Neural cell (in vitro differentiated cells): Measurements from ENCODE around the gene CLEC16A. TPM values are rescaled to one million over a fixed set of nuclear protein-coding genes. Genes with fewer than 3 reads are reported as not detected.

ENCODE experiments used
- H2AFZ ChIP-seq: fragments of 200-600, 300-800 bp; sonication (generic), shearing (Covaris generic); 2 replicates; pipeline ENCODE4 v1.6.0; 2014; ENCODE audit warnings: low read depth, mild to moderate bottlenecking, antibody characterized with exemption, low read length, moderate library complexity
- H3F3A ChIP-seq: fragments of 200-600 bp; shearing (Covaris generic); 2 replicates; pipeline ENCODE4 v1.6.1; 2016; ENCODE audit warnings: mild to moderate bottlenecking, moderate library complexity, mixed read lengths, antibody characterized with exemption, low read length; ENCODE audit not compliant: insufficient read depth, poor library complexity, severe bottlenecking
- H3K27ac ChIP-seq: fragments of 200-600, 300-800 bp; sonication (generic), shearing (Covaris generic); 2 replicates; pipeline ENCODE4 v1.5.1; 2014; ENCODE audit warnings: mild to moderate bottlenecking, low read length, moderate library complexity
- H3K27me3 ChIP-seq: fragments of 300-800, 200-600 bp; sonication (generic), shearing (Covaris generic); 2 replicates; pipeline ENCODE4 v1.6.0; 2014; ENCODE audit warnings: mild to moderate bottlenecking, low read depth, low read length, moderate library complexity; ENCODE audit not compliant: insufficient read depth
- H3K36me3 ChIP-seq: fragments of 300-800, 200-600 bp; sonication (generic), shearing (Covaris generic); 2 replicates; pipeline ENCODE4 v1.5.1; 2014; ENCODE audit warnings: mild to moderate bottlenecking, antibody characterized with exemption, low read length, moderate library complexity; ENCODE audit not compliant: insufficient read depth
- H3K4me2 ChIP-seq: fragments of 300-800, 200-600 bp; sonication (generic), shearing (Covaris generic); 2 replicates; pipeline ENCODE4 v1.6.0; 2014; ENCODE audit warnings: mild to moderate bottlenecking, low read length
- H3K4me3 ChIP-seq: fragments of 300-800, 200-600 bp; sonication (generic), shearing (Covaris generic); 2 replicates; pipeline ENCODE4 v1.5.1; 2014; ENCODE audit warnings: mild to moderate bottlenecking, low read length, moderate library complexity
- H3K79me2 ChIP-seq: fragments of 200-600 bp; shearing (Covaris generic); replicated peaks from 2 replicates; pipeline ENCODE4 v1.6.0; 2014; ENCODE audit warnings: mild to moderate bottlenecking, low read length, moderate library complexity; ENCODE audit not compliant: insufficient read depth
- H3K9ac ChIP-seq: fragments of 300-800, 200-600 bp; sonication (generic), shearing (Covaris generic); 2 replicates; pipeline ENCODE4 v1.6.1; 2016; ENCODE audit warnings: mild to moderate bottlenecking, low read length, mixed read lengths
- H3K9me2 ChIP-seq: fragments of 200-600 bp; shearing (Covaris generic); 2 replicates; pipeline ENCODE4 v1.6.1; 2016; ENCODE audit warnings: mild to moderate bottlenecking, low read length, mixed read lengths; ENCODE audit not compliant: insufficient read depth
- H3K9me3 ChIP-seq: fragments of 200-600, 300-800 bp; sonication (generic), shearing (Covaris generic); 2 replicates; pipeline ENCODE4 v1.6.1; 2016; ENCODE audit warnings: mild to moderate bottlenecking, mixed run types, low read length, moderate library complexity, mixed read lengths
- H4K20me1 ChIP-seq: fragments of 200-600 bp; shearing (Covaris generic); 2 replicates; pipeline ENCODE4 v1.6.1; 2016; ENCODE audit warnings: mild to moderate bottlenecking, mixed run types; ENCODE audit not compliant: insufficient read depth
- EP300 ChIP-seq: fragments of 450-650 bp; conservative IDR thresholded peaks from 2 replicates; pipeline ENCODE4 v1.6.1; 2014; ENCODE audit warnings: antibody characterized with exemption, mild to moderate bottlenecking, moderate library complexity; ENCODE audit not compliant: poor library complexity, severe bottlenecking
- RAD21 ChIP-seq: fragments of 450-650 bp; conservative IDR thresholded peaks from 2 replicates; pipeline ENCODE4 v1.6.1; 2014; ENCODE audit warnings: antibody characterized with exemption, mild to moderate bottlenecking, moderate library complexity
- SMC3 ChIP-seq: fragments of 450-650 bp; conservative IDR thresholded peaks from 2 replicates; pipeline ENCODE4 v1.6.1; 2014; ENCODE audit warnings: antibody characterized with exemption, mild to moderate bottlenecking, moderate library complexity; ENCODE audit not compliant: poor library complexity
- TAF1 ChIP-seq: IDR thresholded peaks from 2 replicates; pipeline ENCODE4 v1.6.1; 2012; ENCODE audit warnings: low read depth
- polyA plus RNA-seq: library from polyadenylated mRNA; depleted of rRNA; stranded (reverse); fragments of >200 nt; gene quantifications from 2 replicates; pipeline ENCODE4 v1.2.3, GENCODE V29; 2014
- TF ChIP-seq, protein P1 (sequence below): fragments of 450-650 bp; IDR thresholded peaks from 2 replicates; pipeline ENCODE4 v1.5.1; 2014; ENCODE audit warnings: antibody characterized with exemption, mild to moderate bottlenecking, moderate library complexity; ENCODE audit not compliant: poor library complexity, severe bottlenecking
- TF ChIP-seq, protein P2 (sequence below): IDR thresholded peaks from 2 replicates; pipeline ENCODE4 v1.6.1; 2012; ENCODE audit warnings: borderline replicate concordance

Gene CLEC16A
- polyA plus RNA-seq, 1 donor from 2014 or later, result 11.1 TPM

DNA sequence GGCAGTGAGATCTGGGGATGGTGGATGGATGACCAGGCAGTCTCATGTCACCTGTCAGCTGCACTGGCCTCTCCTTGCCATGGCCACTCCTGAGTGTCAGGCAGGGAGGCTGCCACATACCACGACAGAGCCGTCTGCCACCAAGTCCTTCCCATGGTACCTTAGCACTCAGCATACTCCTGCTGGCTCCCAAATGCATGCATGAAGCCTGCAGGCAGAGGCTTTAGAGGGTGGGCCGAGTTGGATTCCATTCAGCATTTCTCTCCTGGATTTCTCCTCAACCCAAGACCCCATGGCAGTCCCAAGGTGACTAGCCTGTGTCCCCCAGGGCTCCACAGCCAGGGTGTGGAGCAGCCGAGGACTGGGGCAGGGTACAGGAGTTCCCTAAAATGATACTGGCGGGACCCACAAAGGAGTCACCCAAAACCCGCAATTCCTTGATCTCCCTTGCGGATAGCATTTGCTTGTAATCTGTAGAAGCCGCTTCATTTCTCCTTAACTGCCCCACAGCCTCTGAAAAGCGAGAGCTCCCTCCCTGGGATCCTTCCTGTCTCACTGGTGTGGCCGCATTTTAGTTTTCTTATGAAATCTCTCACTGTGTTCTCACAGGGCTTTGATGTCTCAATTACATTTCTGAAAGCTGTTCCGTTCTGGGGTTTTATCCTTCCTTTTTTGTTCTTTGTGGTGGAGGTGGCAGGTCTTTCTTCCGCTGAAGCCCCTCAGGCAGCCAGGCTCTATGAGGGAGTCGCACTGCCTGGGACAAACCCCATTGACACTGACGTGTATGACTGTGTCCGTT is 170.2 kb downstream of the CLEC16A start:
- Histone ChIP-seq H3K4me2 (no peak overlapping the region), H2AFZ (no peak overlapping the region), H3K9me3 (no peaks in the 10 kb centered on the region), H4K20me1 (no peaks in the 10 kb centered on the region), H3F3A (no peaks in the 10 kb centered on the region), H3K4me3 (no peak overlapping the region), H3K79me2 (no peaks in the 10 kb centered on the region), H3K9ac (no peak overlapping the region), H3K9me2 (no peaks in the 10 kb centered on the region), H3K27me3 (no peaks in the 10 kb centered on the region), H3K36me3 (no peaks in the 10 kb centered on the region), H3K27ac (no peak overlapping the region)
- no peak for TF ChIP-seq EP300
- no peak for TF ChIP-seq RAD21
- TF ChIP-seq TAF1, result no peak
- TF ChIP-seq, protein P1, sequence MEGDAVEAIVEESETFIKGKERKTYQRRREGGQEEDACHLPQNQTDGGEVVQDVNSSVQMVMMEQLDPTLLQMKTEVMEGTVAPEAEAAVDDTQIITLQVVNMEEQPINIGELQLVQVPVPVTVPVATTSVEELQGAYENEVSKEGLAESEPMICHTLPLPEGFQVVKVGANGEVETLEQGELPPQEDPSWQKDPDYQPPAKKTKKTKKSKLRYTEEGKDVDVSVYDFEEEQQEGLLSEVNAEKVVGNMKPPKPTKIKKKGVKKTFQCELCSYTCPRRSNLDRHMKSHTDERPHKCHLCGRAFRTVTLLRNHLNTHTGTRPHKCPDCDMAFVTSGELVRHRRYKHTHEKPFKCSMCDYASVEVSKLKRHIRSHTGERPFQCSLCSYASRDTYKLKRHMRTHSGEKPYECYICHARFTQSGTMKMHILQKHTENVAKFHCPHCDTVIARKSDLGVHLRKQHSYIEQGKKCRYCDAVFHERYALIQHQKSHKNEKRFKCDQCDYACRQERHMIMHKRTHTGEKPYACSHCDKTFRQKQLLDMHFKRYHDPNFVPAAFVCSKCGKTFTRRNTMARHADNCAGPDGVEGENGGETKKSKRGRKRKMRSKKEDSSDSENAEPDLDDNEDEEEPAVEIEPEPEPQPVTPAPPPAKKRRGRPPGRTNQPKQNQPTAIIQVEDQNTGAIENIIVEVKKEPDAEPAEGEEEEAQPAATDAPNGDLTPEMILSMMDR, result no peak

DNA sequence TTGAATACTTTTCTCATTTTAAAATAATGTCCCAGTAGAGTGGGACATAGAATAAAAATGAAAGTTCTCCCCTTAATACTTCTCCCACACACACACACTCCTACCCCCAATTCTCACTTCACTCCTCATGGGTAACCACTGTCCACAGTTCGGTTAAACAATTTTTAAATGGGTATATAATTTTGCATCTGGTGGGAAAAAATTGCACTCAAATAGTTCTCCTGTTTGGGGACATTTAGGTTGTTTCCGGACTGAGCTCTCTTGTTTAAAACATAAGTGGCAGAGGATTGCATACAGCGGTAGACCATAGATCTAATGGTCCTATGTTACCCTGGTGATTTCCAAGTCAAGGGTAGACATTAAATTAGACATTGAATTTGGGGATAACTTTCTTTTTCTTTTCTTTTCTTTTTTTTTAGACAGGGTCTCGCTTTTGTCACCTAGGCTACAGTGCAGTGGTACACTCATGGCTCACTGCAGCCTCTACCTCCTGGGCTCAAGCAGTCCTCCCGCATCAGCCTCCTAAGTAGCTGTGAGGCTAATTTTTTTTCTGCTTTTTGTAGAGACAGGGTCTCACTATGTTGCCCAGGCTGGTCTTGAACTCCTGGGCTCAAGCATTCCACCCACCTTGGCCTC is 173.3 kb downstream of the CLEC16A start:
- H3F3A ChIP-seq, result no peaks in the 10 kb centered on the region
- no peak overlapping the region for H3K27ac ChIP-seq
- H3K9ac ChIP-seq, result no peak overlapping the region
- no peaks in the 10 kb centered on the region for H3K9me3 ChIP-seq
- TF ChIP-seq, protein P2, sequence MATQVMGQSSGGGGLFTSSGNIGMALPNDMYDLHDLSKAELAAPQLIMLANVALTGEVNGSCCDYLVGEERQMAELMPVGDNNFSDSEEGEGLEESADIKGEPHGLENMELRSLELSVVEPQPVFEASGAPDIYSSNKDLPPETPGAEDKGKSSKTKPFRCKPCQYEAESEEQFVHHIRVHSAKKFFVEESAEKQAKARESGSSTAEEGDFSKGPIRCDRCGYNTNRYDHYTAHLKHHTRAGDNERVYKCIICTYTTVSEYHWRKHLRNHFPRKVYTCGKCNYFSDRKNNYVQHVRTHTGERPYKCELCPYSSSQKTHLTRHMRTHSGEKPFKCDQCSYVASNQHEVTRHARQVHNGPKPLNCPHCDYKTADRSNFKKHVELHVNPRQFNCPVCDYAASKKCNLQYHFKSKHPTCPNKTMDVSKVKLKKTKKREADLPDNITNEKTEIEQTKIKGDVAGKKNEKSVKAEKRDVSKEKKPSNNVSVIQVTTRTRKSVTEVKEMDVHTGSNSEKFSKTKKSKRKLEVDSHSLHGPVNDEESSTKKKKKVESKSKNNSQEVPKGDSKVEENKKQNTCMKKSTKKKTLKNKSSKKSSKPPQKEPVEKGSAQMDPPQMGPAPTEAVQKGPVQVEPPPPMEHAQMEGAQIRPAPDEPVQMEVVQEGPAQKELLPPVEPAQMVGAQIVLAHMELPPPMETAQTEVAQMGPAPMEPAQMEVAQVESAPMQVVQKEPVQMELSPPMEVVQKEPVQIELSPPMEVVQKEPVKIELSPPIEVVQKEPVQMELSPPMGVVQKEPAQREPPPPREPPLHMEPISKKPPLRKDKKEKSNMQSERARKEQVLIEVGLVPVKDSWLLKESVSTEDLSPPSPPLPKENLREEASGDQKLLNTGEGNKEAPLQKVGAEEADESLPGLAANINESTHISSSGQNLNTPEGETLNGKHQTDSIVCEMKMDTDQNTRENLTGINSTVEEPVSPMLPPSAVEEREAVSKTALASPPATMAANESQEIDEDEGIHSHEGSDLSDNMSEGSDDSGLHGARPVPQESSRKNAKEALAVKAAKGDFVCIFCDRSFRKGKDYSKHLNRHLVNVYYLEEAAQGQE, result no peak
- TF ChIP-seq, protein P1, result no peak
- no peak for TF ChIP-seq TAF1
- no peak for TF ChIP-seq SMC3
- no peaks in the 10 kb centered on the region for H4K20me1 ChIP-seq
- H3K9me2 ChIP-seq, result no peaks in the 10 kb centered on the region
- no peaks in the 10 kb centered on the region for H3K36me3 ChIP-seq
- H3K79me2 ChIP-seq, result no peaks in the 10 kb centered on the region
- H3K27me3 ChIP-seq, result no peaks in the 10 kb centered on the region
- H3K4me3 ChIP-seq, result no peak overlapping the region
- H2AFZ ChIP-seq, result no peak overlapping the region
- no peak overlapping the region for H3K4me2 ChIP-seq
